Measurements from ENCODE around the gene MYO19. TPM values are rescaled to one million over a fixed set of nuclear protein-coding genes. Genes with fewer than 3 reads are reported as not detected.
"Not testable (repeated sequence)": the region's sequence is repeated elsewhere in the genome, so short reads cannot be mapped to it uniquely, and the experiment has no call there.

Gene MYO19
- total RNA-seq, 6 experiments from 2014 or later, result 20.6 to 40.5 (median 28.9) TPM

GRCh38 chr17:36511216-36511615 lies 23.5 kb downstream of the MYO19 start:
- peaks cover 0 to 7% (median 1%) of the 10 kb centered on the region in 4 donors for H3K36me3 ChIP-seq
- intact Hi-C loops (cut with DNase I), result no loop called here

GRCh38 chr17:36510636-36511035 lies 24.0 kb downstream of the MYO19 start:
- no CpG with 5 or more reads among the region's 14 CpGs for WGBS (ENCODE audit: insufficient coverage, low coverage, low lambda C conversion rate, missing lambda C conversion rate)
- Histone ChIP-seq H3K4me1 (no peaks in the 10 kb centered on the region), H3K9me3 (no peaks in the 10 kb centered on the region), H3K27ac (no peak overlapping the region), H3K4me3 (no peak overlapping the region), H3K36me3 (peaks cover 0 to 7% (median 1%) of the 10 kb centered on the region in 4 donors), H3K27me3 (no peaks in the 10 kb centered on the region)
- no peak for ATAC-seq
- intact Hi-C loops (cut with DNase I), result no loop called here
- TF ChIP-seq POLR2A (IDR thresholded peaks at IDR 0.05), result no peak
- TF ChIP-seq CTCF (IDR thresholded peaks at IDR 0.05), result no peak
- no peak for DNase-seq

More at GRCh38 chr17:36511216-36511615, 23.5 kb downstream of the MYO19 start:
- Histone ChIP-seq H3K9me3 (no peaks in the 10 kb centered on the region), H3K4me1 (no peaks in the 10 kb centered on the region), H3K27ac (no peak overlapping the region), H3K4me3 (no peak overlapping the region), H3K27me3 (no peaks in the 10 kb centered on the region)
- TF ChIP-seq CTCF (IDR thresholded peaks at IDR 0.05) (no peak), POLR2A (IDR thresholded peaks at IDR 0.05) (no peak)
- ATAC-seq (no peak), DNase-seq (no peak)
- 93% methylated on average over 3 of the region's 6 CpGs for WGBS (ENCODE audit: insufficient coverage, low coverage, low lambda C conversion rate, missing lambda C conversion rate)

- TF ChIP-seq CTCF (IDR thresholded peaks at IDR 0.05) (no peak), POLR2A (IDR thresholded peaks at IDR 0.05) (no peak)
- 100% methylated on average over 4 of the region's 9 CpGs for WGBS (ENCODE audit: insufficient coverage, low coverage, low lambda C conversion rate, missing lambda C conversion rate)
- Histone ChIP-seq H3K4me1 (no peaks in the 10 kb centered on the region), H3K27me3 (no peaks in the 10 kb centered on the region), H3K36me3 (peaks cover 0 to 7% (median 5%) of the 10 kb centered on the region in 4 donors), H3K9me3 (no peaks in the 10 kb centered on the region), H3K27ac (no peak overlapping the region), H3K4me3 (no peak overlapping the region)
- DNase-seq, result no peak
- intact Hi-C loops (cut with DNase I), result no loop called here
- no peak for ATAC-seq
Observed at GRCh38 chr17:36509272-36509985, 25.2 kb downstream of the MYO19 start.

GRCh38 chr17:36508439-36508838 lies 26.2 kb downstream of the MYO19 start:
- ATAC-seq; H3K4me3 ChIP-seq; H3K27me3 ChIP-seq; H3K9me3 ChIP-seq; DNase-seq; H3K4me1 ChIP-seq; H3K27ac ChIP-seq; H3K36me3 ChIP-seq; intact Hi-C loops (cut with DNase I): not testable (repeated sequence)
- 100% methylated on average over 2 of the region's 2 CpGs for WGBS (ENCODE audit: insufficient coverage, low coverage, low lambda C conversion rate, missing lambda C conversion rate)

GRCh38 chr17:36507266-36507665 lies 27.4 kb downstream of the MYO19 start:
- Histone ChIP-seq H3K27me3 (no peaks in the 10 kb centered on the region), H3K9me3 (no peaks in the 10 kb centered on the region), H3K4me1 (no peaks in the 10 kb centered on the region), H3K27ac (no peak overlapping the region), H3K4me3 (no peak overlapping the region), H3K36me3 (peaks cover 0 to 7% (median 5%) of the 10 kb centered on the region in 4 donors)
- DNase-seq, result no peak
- TF ChIP-seq CTCF (IDR thresholded peaks at IDR 0.05) (no peak), POLR2A (IDR thresholded peaks at IDR 0.05) (no peak)
- 93% methylated on average over 4 of the region's 6 CpGs for WGBS (ENCODE audit: insufficient coverage, low coverage, low lambda C conversion rate, missing lambda C conversion rate)
- intact Hi-C loops (cut with DNase I), result no loop called here
- no peak for ATAC-seq

All from right lobe of liver (tissue), 6 donors.